Measurements from ENCODE around the gene SLC49A3.
"Not testable (repeated sequence)": the region's sequence is repeated elsewhere in the genome, so short reads cannot be mapped to it uniquely, and the experiment has no call there.

The SLC49A3 gene

GRCh38 chr4:680928-681645 lies 7.9 kb downstream of the SLC49A3 start:
- DNase-seq (ENCODE audit: low spot score), result no peak

DNA sequence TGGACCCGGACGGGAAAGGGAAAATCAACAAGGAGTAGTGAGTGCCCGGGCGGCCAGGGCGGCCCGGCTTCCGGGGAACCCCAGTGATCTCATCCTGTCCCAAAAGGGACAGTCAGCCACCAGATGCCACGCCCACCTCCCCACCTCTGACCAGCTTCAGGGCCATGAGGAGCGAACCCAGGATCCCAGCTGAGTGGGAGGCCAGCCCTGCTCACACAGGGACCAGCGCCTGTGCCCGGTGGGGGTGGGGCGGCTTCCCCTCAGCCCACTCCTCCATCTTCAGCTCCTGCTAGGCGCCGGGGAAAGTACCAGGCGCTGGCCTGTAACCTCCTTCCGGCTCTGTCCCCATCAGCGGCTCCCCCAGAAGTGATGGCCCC lies 8.4 kb downstream of the SLC49A3 start:
- no peak for DNase-seq (ENCODE audit: low spot score)

- no peak for DNase-seq (ENCODE audit: low spot score)
Measured at GRCh38 chr4:680091-680490, 8.9 kb downstream of the SLC49A3 start.

- DNase-seq (ENCODE audit: low spot score), result no peak
Measured at GRCh38 chr4:679629-680028, 9.3 kb downstream of the SLC49A3 start.

GRCh38 chr4:679104-679481 lies 9.9 kb downstream of the SLC49A3 start:
- no peak for DNase-seq (ENCODE audit: low spot score)

DNA sequence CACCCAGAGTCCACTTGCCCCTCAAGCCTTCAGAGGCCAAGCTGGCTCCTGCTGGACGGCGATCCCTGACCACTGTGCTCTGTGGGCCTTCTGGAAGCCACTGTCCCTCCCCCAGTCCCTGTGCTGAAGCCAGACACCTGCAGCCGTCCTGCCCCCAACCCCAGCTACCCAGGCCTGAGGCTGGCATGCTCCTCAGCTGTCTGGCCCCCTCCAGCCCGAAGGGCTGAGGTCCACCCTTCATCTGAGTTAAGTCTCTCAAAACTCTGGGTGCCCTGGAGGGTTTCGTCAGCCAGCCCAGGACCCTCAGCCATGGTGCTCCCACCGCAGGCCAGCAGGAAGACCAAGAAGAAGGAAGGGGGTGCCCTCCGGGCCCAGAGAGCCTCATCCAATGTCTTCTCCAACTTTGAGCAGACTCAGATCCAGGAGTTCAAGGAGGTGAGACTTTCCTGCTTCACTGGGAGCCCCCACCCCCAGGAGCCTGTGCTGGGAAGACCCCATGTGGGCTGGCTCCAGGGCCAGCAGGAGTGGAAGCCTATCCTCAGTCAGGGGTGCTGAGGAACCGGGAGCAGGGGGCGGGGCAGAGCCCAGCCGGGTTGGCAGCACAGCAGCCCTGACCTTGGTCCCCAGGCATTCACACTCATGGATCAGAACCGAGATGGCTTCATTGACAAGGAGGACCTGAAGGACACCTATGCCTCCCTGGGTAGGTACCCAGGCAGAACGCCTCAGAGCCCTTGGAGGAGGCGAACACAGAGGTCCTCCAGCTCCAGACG lies 10.4 kb downstream of the SLC49A3 start:
- DNase-seq (ENCODE audit: low spot score), result no peak

DNA sequence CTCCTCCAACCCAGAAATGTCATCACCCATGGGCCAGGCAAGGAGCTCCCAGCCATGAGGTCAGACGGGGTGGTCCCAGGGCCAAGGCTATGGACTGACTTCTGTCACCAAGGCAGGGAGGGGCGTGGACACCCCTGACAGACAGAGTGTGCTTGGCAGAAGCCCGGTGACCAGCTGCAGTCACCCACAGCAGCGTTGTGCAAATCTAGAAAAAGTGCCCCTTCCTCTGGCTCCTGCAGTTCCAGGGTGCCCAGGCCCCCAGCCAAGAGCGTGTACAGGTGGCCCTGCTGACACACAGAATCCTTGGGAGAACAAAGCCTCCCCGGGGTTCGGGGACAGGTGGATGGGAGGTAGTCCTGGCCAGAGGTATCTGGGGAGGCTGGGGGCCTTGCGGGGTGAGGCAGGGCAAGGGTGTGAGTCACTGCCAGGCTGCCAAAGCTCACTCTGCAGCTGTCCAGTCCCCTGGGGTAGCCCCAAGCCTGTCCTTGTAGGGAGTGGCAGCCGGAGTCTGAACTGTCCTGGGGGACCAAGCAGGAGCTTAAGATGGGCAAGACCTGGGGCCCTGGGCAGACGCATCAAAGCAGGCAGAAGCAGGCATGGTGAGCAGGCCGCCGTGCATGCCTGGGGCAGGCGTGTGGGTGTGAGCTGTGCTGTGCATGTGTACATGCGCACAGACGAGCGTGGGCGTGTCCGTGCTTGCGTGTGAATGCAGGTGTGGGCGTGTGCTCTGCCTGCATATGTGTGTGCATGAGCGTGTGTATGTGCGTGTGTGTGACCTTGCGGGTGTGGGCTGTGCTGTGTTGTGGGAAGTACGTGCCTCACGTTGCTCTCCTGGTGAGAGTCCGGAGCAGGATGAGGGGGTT lies 11.3 kb downstream of the SLC49A3 start:
- DNase-seq (ENCODE audit: low spot score), result no peak

DNA sequence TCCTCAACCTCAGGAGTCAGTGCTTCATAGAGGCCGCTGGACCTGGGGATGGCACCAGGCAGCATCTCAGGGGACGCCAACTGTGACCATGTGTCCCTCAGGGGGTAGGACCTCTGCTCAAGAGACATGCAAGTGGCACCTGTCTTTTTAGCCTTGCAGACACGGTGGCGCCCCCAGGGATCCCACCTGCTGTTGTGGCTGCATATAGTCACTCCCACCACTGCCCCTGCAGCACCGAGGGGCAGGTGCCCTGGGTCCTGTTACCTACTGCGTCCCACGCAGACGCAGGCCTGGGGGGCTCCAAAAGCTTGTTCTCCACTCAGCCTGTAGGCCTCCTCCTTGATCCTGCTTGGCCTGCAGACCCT lies 12.1 kb downstream of the SLC49A3 start:
- no peak for DNase-seq (ENCODE audit: low spot score)

GRCh38 chr4:675980-676870 lies 12.7 kb downstream of the SLC49A3 start:
- DNase-seq (ENCODE audit: low spot score), result no peak

GRCh38 chr4:675036-675882 lies 13.7 kb downstream of the SLC49A3 start:
- no peak for DNase-seq (ENCODE audit: low spot score)

GRCh38 chr4:674172-675035 lies 14.5 kb downstream of the SLC49A3 start, which contains the start of the genes ATP5ME and MYL5:
TSS of gene ATP5ME (minus strand) at chr4:674276. CDS start at chr4:674247, 29 bp downstream.
TSS of gene MYL5 (plus strand) at chr4:674542. CDS start at chr4:678027, 3,485 bp downstream.
- DNase-seq (ENCODE audit: low spot score), result peak; percentile 97

- peak; percentile 12 for DNase-seq (ENCODE audit: low spot score)
Measured at GRCh38 chr4:673349-674091, 15.4 kb downstream of the SLC49A3 start.

DNA sequence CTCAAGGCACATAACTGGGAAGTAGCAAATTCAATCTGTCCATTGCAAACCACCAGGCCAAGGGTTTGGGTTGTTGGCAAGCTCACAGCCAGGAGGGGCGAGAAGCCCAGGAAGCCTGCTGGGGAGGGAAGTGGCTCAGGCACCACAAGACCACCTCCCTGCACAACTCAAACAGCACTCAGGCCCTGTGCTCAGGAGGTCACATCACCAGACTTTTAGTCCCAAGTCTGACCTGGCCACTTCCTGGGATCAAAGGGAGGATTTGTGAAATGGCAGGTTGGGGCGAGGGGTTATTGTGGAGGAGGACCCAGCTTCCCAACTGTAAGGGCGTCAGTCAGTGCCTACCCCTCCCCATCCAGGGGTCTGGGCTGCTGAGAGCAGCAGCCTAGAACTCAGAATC lies 17.2 kb downstream of the SLC49A3 start:
- DNase-seq (ENCODE audit: low spot score), result no peak

- not testable (repeated sequence) for DNase-seq (ENCODE audit: low spot score)
Measured at GRCh38 chr4:669806-670559, 19.0 kb downstream of the SLC49A3 start.

DNA sequence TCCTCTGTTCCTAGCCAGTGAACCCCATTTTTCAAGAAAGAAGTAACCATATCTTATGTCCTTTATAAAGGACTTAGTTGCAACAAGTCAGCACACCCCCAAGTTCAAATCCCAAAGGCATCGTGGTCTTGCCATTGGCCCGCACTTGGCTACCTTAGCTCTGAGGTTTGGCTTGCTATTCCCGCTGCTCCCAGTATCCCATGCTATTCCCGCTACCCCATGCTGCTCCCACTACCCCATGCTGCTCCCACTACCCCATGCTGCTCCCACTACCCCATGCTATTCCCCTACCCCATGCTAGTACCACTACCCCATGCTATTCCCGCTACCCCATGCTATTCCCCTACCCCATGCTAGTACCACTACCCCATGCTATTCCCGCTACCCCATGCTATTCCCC lies 20.7 kb downstream of the SLC49A3 start:
- not testable (repeated sequence) for DNase-seq (ENCODE audit: low spot score)

DNA sequence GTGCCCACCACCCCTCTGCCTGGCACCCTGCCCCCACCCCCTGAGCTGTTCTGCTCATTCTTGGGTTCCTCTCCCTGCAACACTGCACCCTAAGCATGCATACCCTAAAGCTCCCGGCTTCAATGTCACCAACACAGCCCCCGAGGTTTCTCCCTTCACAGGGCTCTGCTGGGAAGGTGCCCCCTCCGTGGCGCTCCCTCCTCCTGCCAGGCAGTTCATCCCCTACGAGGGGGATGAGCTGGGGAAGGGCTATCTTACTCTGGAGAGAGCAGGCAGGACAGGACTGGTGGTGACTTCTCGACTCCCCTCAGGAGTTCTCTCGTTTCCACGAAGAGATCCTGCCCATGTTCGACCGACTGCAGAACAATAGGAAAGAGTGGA lies 21.4 kb downstream of the SLC49A3 start:
- DNase-seq (ENCODE audit: low spot score), result no peak

DNA sequence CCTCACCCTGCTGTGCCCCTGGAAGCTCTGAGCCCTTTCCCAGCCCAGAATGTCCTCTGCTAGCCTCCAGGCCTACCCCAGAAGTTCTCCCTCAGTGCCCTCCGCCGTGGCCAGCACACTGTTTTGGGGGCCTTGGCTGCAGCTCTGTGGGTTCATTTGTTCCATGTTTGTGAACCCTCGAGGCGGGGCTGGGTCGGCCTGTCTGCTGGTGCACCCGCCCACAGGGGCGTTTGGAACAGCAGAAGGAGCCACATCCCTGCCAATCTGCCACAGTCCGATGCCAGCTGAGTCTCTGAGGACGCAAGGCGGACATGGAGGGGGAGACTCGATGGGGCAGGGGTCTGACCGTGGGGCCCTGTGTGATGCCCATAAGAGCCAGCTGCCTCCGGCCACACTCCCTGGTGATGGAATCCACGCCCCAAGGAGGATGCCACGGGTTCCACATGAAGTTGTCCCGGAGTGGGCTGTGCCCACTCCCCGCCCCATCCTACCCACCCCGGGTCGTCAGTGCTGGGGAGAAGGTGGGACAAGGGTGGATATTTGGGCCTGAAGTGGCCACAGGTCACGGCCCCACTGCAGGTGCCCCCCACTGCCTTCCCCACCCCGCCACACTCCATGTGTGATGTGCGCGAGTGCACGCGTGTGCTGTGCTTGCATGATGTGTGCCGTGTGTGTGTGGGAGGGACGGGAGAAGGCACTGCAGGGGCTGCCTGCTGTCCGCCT lies 22.0 kb downstream of the SLC49A3 start:
- no peak for DNase-seq (ENCODE audit: low spot score)

DNA sequence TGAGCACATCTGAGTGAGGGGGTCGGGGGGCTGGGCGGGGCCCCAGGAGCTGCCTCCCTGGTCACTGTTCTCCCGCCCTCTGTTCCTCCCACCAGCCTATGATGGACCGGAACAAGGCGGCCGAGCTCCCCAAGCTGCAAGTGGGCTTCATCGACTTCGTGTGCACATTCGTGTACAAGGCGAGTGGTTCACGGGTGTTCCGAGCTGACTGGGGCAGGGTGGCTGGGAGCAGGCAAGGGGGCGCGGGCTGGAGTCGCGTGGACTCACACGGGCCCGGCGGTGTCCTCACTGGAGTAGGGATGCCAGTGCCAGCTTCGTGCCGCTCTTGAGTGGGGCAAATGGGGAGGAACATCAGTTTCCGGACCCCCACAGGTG lies 22.5 kb downstream of the SLC49A3 start:
- no peak for DNase-seq (ENCODE audit: low spot score)
